H1 (cell line): ENCODE measurements around the gene PLEKHG5.

Source experiments
- CHD2 ChIP-seq: IDR thresholded peaks from 2 replicates; pipeline ENCODE4 v1.6.1; 2012; ENCODE audit warnings: low read length, improper control_type of control experiment
- EZH2 ChIP-seq: fragments of 200-600 bp; sonication (generic); IDR thresholded peaks from 2 replicates; pipeline ENCODE4 v1.7.1; 2012; ENCODE audit warnings: low read depth, mild to moderate bottlenecking, moderate library complexity, low read length, inconsistent platforms; ENCODE audit not compliant: severe bottlenecking
- JUND ChIP-seq: IDR thresholded peaks from 2 replicates; pipeline ENCODE4 v1.6.1; 2011; ENCODE audit warnings: mild to moderate bottlenecking, improper control_type of control experiment, low read length
- RXRA ChIP-seq: IDR thresholded peaks from 2 replicates; pipeline ENCODE4 v1.6.1; 2011; ENCODE audit warnings: low read depth, mild to moderate bottlenecking, low read length, moderate library complexity; ENCODE audit not compliant: insufficient read depth
- SP2 ChIP-seq: IDR thresholded peaks from 2 replicates; pipeline ENCODE4 v1.6.1; 2012; ENCODE audit warnings: mild to moderate bottlenecking, low read length, inconsistent platforms
- TAF1 ChIP-seq: IDR thresholded peaks from 2 replicates; pipeline ENCODE4 v1.6.1; 2011; ENCODE audit warnings: mild to moderate bottlenecking, low read depth, low read length
- USF2 ChIP-seq: IDR thresholded peaks from 2 replicates; pipeline ENCODE4 v1.6.1; 2011; ENCODE audit warnings: low read length, improper control_type of control experiment

- TF ChIP-seq EZH2 (no peak), JUND (no peak), RXRA (no peak), USF2 (no peak), CHD2 (no peak), SP2 (no peak), TAF1 (no peak)
These were observed 15.6 kb upstream of the PLEKHG5 start for GRCh38 chr1:6507037-6507428.
